B cell (primary cell): ENCODE data around the gene ZNF709. TPM values are rescaled to one million over a fixed set of nuclear protein-coding genes. Genes with fewer than 3 reads are reported as not detected.

Source experiments
- ATAC-seq: fragments of 200-7000 bp; cut with Tn5 transposase; one replicate; pipeline ENCODE4 v1.10.0; 2021; ENCODE audit warnings: low read depth, mild to moderate bottlenecking, moderate number of reproducible peaks, moderate library complexity
- CTCF ChIA-PET: fragments of 350-600 bp; sonication (Branson Sonifier 250); formaldehyde crosslinking; loops from one replicate; lab custom pipeline; 2021; ENCODE audit warnings: antibody characterized with exemption, inconsistent platforms; lab: Charles Lee
- POLR2A ChIA-PET: fragments of 350-600 bp; sonication (Branson Sonifier 250); formaldehyde crosslinking; loops from one replicate; lab custom pipeline; 2021; ENCODE audit warnings: antibody characterized with exemption; lab: Charles Lee
- DNase-seq: peaks from one replicate; pipeline ENCODE4 v3.0.0; 2013
- H2AFZ ChIP-seq: 2 replicates; pipeline ENCODE4 v1.6.1; 2012; ENCODE audit warnings: mild to moderate bottlenecking, low read depth, low read length; ENCODE audit not compliant: insufficient read depth, poor library complexity, severe bottlenecking
- H3K27ac ChIP-seq, 2 donors: 1 replicate in 1 of 2; 2 replicates in 1 of 2; pipeline ENCODE4 v1.5.1; 2012 to 2013; ENCODE audit warnings: low read length in 2 of 2, mild to moderate bottlenecking in 2 of 2, moderate library complexity in 1 of 2
- H3K27me3 ChIP-seq, 4 experiments: fragments of 200-600 bp in 1 of 4; sonication (generic) in 1 of 4; replicated peaks in 1 of 4; 1 replicate in 2 of 4; 2 replicates in 2 of 4; pipeline versions ENCODE4 v1.6.1 to v1.7.0; 2013 to 2016; ENCODE audit warnings: low read length in 3 of 4, mild to moderate bottlenecking in 2 of 4, mixed read lengths in 1 of 4, moderate library complexity in 1 of 4; ENCODE audit not compliant: insufficient read depth in 4 of 4, control insufficient read depth in 3 of 4; ENCODE audit errors: control extremely low read depth in 1 of 4
- H3K36me3 ChIP-seq, 2 experiments: replicated peaks in 1 of 2; 1 replicate in 1 of 2; 2 replicates in 1 of 2; pipeline versions ENCODE4 v1.6.1 to v1.7.1; 2013; ENCODE audit warnings: low read length in 1 of 2; ENCODE audit not compliant: insufficient read depth in 2 of 2, control insufficient read depth in 1 of 2; ENCODE audit errors: control extremely low read depth in 1 of 2, extremely low read depth in 1 of 2
- H3K4me1 ChIP-seq, 2 donors: fragments of 200-600 bp in 1 of 2; sonication (generic) in 1 of 2; 1 replicate in 1 of 2; 2 replicates in 1 of 2; pipeline versions ENCODE4 v1.5.1 to v1.6.1; 2013 to 2017; ENCODE audit warnings: low read length in 2 of 2; ENCODE audit not compliant: control insufficient read depth in 2 of 2, insufficient read depth in 2 of 2
- H3K4me2 ChIP-seq: replicated peaks from 2 replicates; pipeline ENCODE3; 2012; ENCODE audit warnings: mild to moderate bottlenecking, low read depth, low read length; ENCODE audit not compliant: poor library complexity, severe bottlenecking
- H3K4me3 ChIP-seq, 5 experiments: fragments of 200-600 bp in 1 of 5; sonication (generic) in 1 of 5; 1 replicate in 3 of 5; 2 replicates in 2 of 5; pipeline versions ENCODE4 v1.5.1 to v1.7.0; 2011 to 2016; ENCODE audit warnings: low read length in 4 of 5, mild to moderate bottlenecking in 4 of 5, low read depth in 2 of 5, control low read depth in 1 of 5, moderate library complexity in 1 of 5; ENCODE audit not compliant: insufficient read depth in 1 of 5; ENCODE audit errors: control extremely low read depth in 1 of 5, extremely low read depth in 1 of 5
- H3K79me2 ChIP-seq: fragments of 200-600 bp; sonication (generic); one replicate; pipeline ENCODE4 v1.6.0; 2016; ENCODE audit warnings: low read length; ENCODE audit not compliant: control insufficient read depth, insufficient read depth
- H3K9ac ChIP-seq: fragments of 200-600 bp; sonication (generic); 2 replicates; pipeline ENCODE4 v1.6.1; 2017; ENCODE audit warnings: mild to moderate bottlenecking, low read length, moderate library complexity
- H3K9me3 ChIP-seq, 3 donors: one replicate each; pipeline versions ENCODE4 v1.6.1 to v1.7.1; 2013; ENCODE audit warnings: low read length in 2 of 3; ENCODE audit not compliant: control insufficient read depth in 2 of 3, insufficient read depth in 1 of 3; ENCODE audit errors: control extremely low read depth in 1 of 3
- H4K20me1 ChIP-seq: 2 replicates; pipeline ENCODE4 v1.6.0; 2012; ENCODE audit warnings: mild to moderate bottlenecking, low read length; ENCODE audit not compliant: insufficient read depth, control insufficient read depth, poor library complexity, severe bottlenecking
- H3K27ac Mint-ChIP-seq: one replicate; pipeline ENCODE4 v1.8.0; 2021; ENCODE audit warnings: mixed read lengths
- H3K27me3 Mint-ChIP-seq: one replicate; pipeline ENCODE4 v1.8.0; 2021; ENCODE audit warnings: mixed read lengths
- H3K4me1 Mint-ChIP-seq: one replicate; pipeline ENCODE4 v1.8.0; 2021; ENCODE audit warnings: mixed read lengths
- H3K4me3 Mint-ChIP-seq: one replicate; pipeline ENCODE4 v1.8.0; 2021; ENCODE audit warnings: mixed read lengths
- H3K9me3 Mint-ChIP-seq: one replicate; pipeline ENCODE4 v1.8.0; 2022; ENCODE audit warnings: mixed read lengths; ENCODE audit not compliant: insufficient read depth
- EZH2 ChIP-seq: IDR thresholded peaks from 2 replicates; pipeline ENCODE4 v1.6.1; 2012; ENCODE audit warnings: borderline replicate concordance, low read depth, mild to moderate bottlenecking, moderate library complexity, low read length; ENCODE audit not compliant: insufficient read depth, poor library complexity, severe bottlenecking
- WGBS: methylation state at CpG from one replicate; pipeline ENCODE4 v1.1.5; 2013; ENCODE audit warnings: missing lambda C conversion rate; ENCODE audit not compliant: insufficient coverage; 5-methylcytosine and 5-hydroxymethylcytosine counted together
- intact Hi-C: fragments of 100-400 bp; cut with micrococcal nuclease; formaldehyde crosslinking; loops from one replicate; pipeline ENCODE4 v1.10.0; 2022
- polyA plus RNA-seq: library from polyadenylated mRNA; depleted of rRNA; stranded (reverse); fragments of >200 nt; gene quantifications from 2 replicates; pipeline ENCODE4 v1.2.3, GENCODE V29; 2012
- total RNA-seq, 2 donors: library from RNA; stranded (reverse); fragments of 120-200 nt in 1 of 2; gene quantifications; 1 replicate in 1 of 2; 2 replicates in 1 of 2; pipeline versions ENCODE4 v1.2.3 to v1.2.4, GENCODE V29; 2013 to 2022
- TF ChIP-seq, protein P1 (sequence below): fragments of 200-600 bp; IDR thresholded peaks from one replicate; pipeline ENCODE4 v1.8.0; 2022; ENCODE audit warnings: antibody characterized with exemption, mild to moderate bottlenecking

The ZNF709 gene
- total and polyA plus RNA-seq, 2 donors (not counting 1 experiment from before 2014, with no cell fraction given), result 1.7 to 8.4 TPM

DNA sequence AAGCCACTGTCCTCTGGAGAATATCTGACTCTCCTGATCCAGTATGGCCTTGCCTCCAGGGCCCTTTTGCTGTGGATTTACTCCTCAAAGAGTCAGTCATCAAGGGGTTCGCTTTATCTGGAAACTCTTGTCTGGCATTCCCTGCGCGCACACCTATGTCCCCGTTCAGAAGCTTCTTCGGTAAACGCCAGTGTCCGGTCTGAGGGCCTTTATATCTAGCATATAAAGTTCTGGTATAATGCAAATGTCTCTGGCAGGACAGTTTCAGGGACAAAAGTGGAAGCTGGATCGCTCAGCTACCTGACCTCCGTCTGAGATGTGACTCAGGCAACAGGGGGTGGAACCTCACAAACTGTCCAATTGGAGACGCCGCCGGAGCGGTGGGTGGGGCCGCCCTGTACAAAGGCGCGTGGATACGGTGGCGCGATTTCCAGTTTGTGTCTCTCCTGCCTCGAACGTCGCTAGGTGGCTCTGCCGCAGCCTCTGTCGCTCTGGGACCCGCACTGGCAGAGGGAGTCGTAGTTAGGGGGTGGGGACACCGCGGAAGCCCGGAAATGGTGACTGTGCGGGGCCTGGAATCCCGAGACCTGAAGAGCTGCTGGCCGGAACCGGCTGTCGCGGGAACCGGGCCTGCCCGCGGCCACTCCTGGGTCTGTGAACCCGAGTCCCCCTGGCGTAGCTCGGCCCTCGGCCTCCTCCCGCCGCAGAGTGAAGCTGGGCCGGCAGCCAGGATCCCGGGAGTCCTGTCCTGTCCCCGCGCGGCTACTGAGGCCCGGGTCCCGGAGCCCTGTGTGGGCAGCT is 10.6 kb upstream of the ZNF709 start:
- Histone ChIP-seq H3K36me3 (no peaks in the 10 kb centered on the region), H3K79me2 (no peaks in the 10 kb centered on the region), H4K20me1 (no peaks in the 10 kb centered on the region), H3K4me3 (peak overlapping the region; percentile 68 to 84 (median 76)), H3K27me3 (no peaks in the 10 kb centered on the region), H2AFZ (peak overlapping the region; percentile 86), H3K4me1 (peaks cover 7 to 11% of the 10 kb centered on the region in 2 donors), H3K4me2 (peak overlapping the region; percentile 90), H3K9ac (peak overlapping the region; percentile 72), H3K27ac (peak overlapping the region; percentile 82 to 84), H3K9me3 (peaks cover 0 to 3% (median 0%) of the 10 kb centered on the region in 3 donors)
- peak; percentile 99 for ATAC-seq
- H3K4me1 Mint-ChIP-seq, result peaks cover 14% of the 10 kb centered on the region
- H3K27me3 Mint-ChIP-seq, result no peaks in the 10 kb centered on the region
- no peak for TF ChIP-seq EZH2
- TF ChIP-seq, protein P1, sequence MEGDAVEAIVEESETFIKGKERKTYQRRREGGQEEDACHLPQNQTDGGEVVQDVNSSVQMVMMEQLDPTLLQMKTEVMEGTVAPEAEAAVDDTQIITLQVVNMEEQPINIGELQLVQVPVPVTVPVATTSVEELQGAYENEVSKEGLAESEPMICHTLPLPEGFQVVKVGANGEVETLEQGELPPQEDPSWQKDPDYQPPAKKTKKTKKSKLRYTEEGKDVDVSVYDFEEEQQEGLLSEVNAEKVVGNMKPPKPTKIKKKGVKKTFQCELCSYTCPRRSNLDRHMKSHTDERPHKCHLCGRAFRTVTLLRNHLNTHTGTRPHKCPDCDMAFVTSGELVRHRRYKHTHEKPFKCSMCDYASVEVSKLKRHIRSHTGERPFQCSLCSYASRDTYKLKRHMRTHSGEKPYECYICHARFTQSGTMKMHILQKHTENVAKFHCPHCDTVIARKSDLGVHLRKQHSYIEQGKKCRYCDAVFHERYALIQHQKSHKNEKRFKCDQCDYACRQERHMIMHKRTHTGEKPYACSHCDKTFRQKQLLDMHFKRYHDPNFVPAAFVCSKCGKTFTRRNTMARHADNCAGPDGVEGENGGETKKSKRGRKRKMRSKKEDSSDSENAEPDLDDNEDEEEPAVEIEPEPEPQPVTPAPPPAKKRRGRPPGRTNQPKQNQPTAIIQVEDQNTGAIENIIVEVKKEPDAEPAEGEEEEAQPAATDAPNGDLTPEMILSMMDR, result peak; percentile 56
- no peaks in the 10 kb centered on the region for H3K9me3 Mint-ChIP-seq
- ChIA-PET CTCF (interaction anchor here (1.2 to 1.7 kb wide), 4 partner anchors 9 to 174 kb away, joined by 3 to 6 read pairs (median 3); partner anchors contain the start of genes ZNF490, ZNF709 and ZNF791), POLR2A (interaction anchor here (0.5 to 1.4 kb wide), 6 partner anchors 11 to 332 kb away, joined by 3 to 9 read pairs (median 6); partner anchors contain the start of genes ZNF136, ZNF564 and ZNF709)
- WGBS, result 1% methylated on average over 51 of the region's 51 CpGs
- H3K4me3 Mint-ChIP-seq, result peak overlapping the region; percentile 92
- intact Hi-C loops, result loop anchor here (1.0 to 2.0 kb wide), 3 partner anchors 11 to 94 kb away; partner anchors contain the start of genes ZNF564, ZNF709 and ZNF799
- H3K27ac Mint-ChIP-seq, result peak overlapping the region; percentile 86
- DNase-seq, result peak; percentile 95
